Sigmoid colon (tissue), 3 donors: ENCODE measurements around the gene ATG7.

ENCODE experiments used
- CTCF ChIP-seq, 4 experiments: fragments of 450-650 bp in 3 of 4; fragments of 200-600 bp in 1 of 4; IDR thresholded peaks; one replicate each; pipeline ENCODE4 v1.5.1; 2016 to 2019; ENCODE audit warnings: antibody characterized with exemption in 4 of 4, mild to moderate bottlenecking in 3 of 4, moderate library complexity in 2 of 4
- POLR2A ChIP-seq, 2 donors: fragments of 450-650 bp; IDR thresholded peaks; one replicate each; pipeline ENCODE4 v1.6.1; 2016; ENCODE audit warnings: antibody characterized with exemption in 2 of 2, mild to moderate bottlenecking in 2 of 2, moderate library complexity in 2 of 2

GRCh38 chr3:11477407-11477911 lies 205.3 kb downstream of the ATG7 start:
- no peak for TF ChIP-seq POLR2A (IDR thresholded peaks at IDR 0.05)
- TF ChIP-seq CTCF (IDR thresholded peaks at IDR 0.05), result no peak
